ENCODE results near the gene HELLS. TPM values are rescaled to one million over a fixed set of nuclear protein-coding genes. Genes with fewer than 3 reads are reported as not detected.

Gene HELLS
- total RNA-seq (2021; fragmentation: NEBNext Ultra II Directional; extraction: Animal tissue kit (Norgen Biotek cat#: 25700)) (353 and 371 TPM in 2 replicates), polyA plus RNA-seq (2011; rRNA removed) (112 and 147 TPM in 2 replicates), polyA minus RNA-seq (2011; rRNA and poly(A)+ RNA removed) (164 and 201 TPM in 2 replicates)
- polyA plus RNA-seq (2011; cell fraction: cytosol; rRNA removed): 161 TPM
- 123 TPM for polyA plus RNA-seq (2011; cell fraction: nucleus; rRNA removed)
- 94.1 to 110 TPM (median 103 TPM) in 4 replicates for polyA plus RNA-seq (2012, experiment 1 of 2)
- 8.7 TPM for polyA plus RNA-seq (2012, experiment 2 of 2)
- polyA plus RNA-seq (2013, experiment 1 of 2): 144 TPM
- polyA plus RNA-seq (2013, experiment 2 of 2): 133 TPM
- 177 TPM for polyA minus RNA-seq (2011; cell fraction: cytosol; rRNA and poly(A)+ RNA removed)
- polyA minus RNA-seq (2011; cell fraction: nucleus; rRNA and poly(A)+ RNA removed): 281 TPM
- long read RNA-seq, experiment 1, partial matches to known transcripts: 72 of 93 reads
- long read RNA-seq, experiment 1, other reads (novel, unspliced or antisense): 15 of 93 reads
- long read RNA-seq, experiment 2, transcript HELLS-202 (22 exons, 3,099 nt): major isoform, 17 of 67 reads
- long read RNA-seq, experiment 2, partial matches to known transcripts: 26 of 67 reads
- long read RNA-seq, experiment 2, other reads (novel, unspliced or antisense): 24 of 67 reads

DNA sequence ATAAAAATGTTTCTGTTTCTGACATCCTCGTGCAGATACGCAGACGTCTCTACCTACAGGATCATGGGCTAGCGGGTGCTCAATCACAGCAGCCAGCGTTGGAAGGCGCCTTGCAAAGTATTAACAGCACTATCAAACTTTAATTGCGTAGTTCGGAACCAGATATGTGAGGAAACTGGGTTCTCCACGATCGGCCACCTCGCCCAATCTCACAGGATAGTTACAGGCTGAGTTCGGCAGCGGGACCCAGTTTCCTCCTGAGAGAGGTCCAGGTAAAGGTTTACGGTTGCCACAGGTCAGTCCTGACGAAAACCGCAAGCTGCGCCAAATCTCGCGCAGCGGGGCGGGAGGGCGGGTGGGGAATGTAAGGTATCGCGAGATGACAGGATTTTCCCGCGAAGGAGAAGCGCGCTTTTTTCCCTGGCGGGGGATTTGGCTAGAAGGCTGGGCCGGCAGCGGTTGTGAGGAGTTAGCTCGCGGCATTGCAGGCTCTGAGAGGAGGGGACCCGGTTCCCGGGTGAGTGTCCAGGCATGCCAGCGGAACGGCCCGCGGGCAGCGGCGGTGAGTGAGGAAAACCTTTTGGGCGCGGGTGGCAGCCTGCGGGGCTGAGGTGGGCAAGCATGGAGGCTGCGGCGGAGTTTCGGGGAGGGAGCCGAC, at the start of gene HELLS:
HELLS (plus strand) TSS at position 398 of the 658 bp plus-strand sequence; CDS start at position 532, 134 bp downstream.
- Histone ChIP-seq H2BK20ac (ENCODE audit: low read length) (0 out of 2 replicates have a peak within 1 kb of the TSS, but pooled peaks have one; percentile 49), H3K27me3 (replicated peaks in 1 of 4; ENCODE audit: control insufficient read depth in 3 of 4, extremely low read depth in 1 of 4, insufficient read depth in 3 of 4, low read length in 3 of 4) (no peaks in the 10 kb centered on the region), H4K91ac (replicated peaks; ENCODE audit: insufficient read length, low read length) (peak within 1 kb of the TSS; percentile 93), H3K36me3 (ENCODE audit: control insufficient read depth in 2 of 4, insufficient read depth in 4 of 4, low read length in 3 of 4) (peaks cover 0 to 33% (median 2%) of the 10 kb centered on the region in 4 experiments; a peak in 3 of 8 replicates), H4K20me1 (replicated peaks in 1 of 2; ENCODE audit: control insufficient read depth in 1 of 2, insufficient read depth in 2 of 2, low read length in 2 of 2) (peaks cover 2 to 4% of the 10 kb centered on the region in 2 experiments), H3K9me3 (ENCODE audit: insufficient read depth in 2 of 2, low read depth in 1 of 2, low read length in 1 of 2) (no peaks in the 10 kb centered on the region), H3K18ac (ENCODE audit: extremely low read depth, low read length) (peak within 1 kb of the TSS; percentile 99), H3K56ac (replicated peaks; ENCODE audit: insufficient read length, low read depth, low read length) (peak within 1 kb of the TSS; percentile 95), H3K79me2 (ENCODE audit: control insufficient read depth in 1 of 2, insufficient read depth in 2 of 2, low read length in 2 of 2) (peaks cover 12 to 49% of the 10 kb centered on the region in 2 experiments; a peak in 3 of 4 replicates), H2AK5ac (ENCODE audit: low read depth, low read length) (peak within 1 kb of the TSS; percentile 70), H4K8ac (ENCODE audit: extremely low read depth, insufficient read depth, low read length) (peak within 1 kb of the TSS; percentile 99), H2BK5ac (ENCODE audit: low read depth, low read length) (peak within 1 kb of the TSS; percentile 97), H3K4me3 (ENCODE audit: extremely low read depth in 1 of 4, insufficient read depth in 2 of 4, low read depth in 3 of 4, low read length in 4 of 4) (peak within 1 kb of the TSS; percentile 97 to 100 (median 98)), H2BK15ac (ENCODE audit: low read length) (0 out of 2 replicates have a peak within 1 kb of the TSS, but pooled peaks have one; percentile 73), H4K5ac (ENCODE audit: insufficient read length, low read depth, low read length) (peak within 1 kb of the TSS; percentile 79), H3K4ac (replicated peaks; ENCODE audit: insufficient read length, low read depth, low read length) (peak within 1 kb of the TSS; percentile 92), H2BK12ac (ENCODE audit: low read depth, low read length) (peak within 1 kb of the TSS; percentile 93), H3K14ac (ENCODE audit: insufficient read length) (no peak within 1 kb of the TSS), H3K79me1 (ENCODE audit: low read depth, low read length) (no peaks in the 10 kb centered on the region), H2BK120ac (replicated peaks; ENCODE audit: low read depth, low read length) (peak within 1 kb of the TSS; percentile 48), H3K23me2 (ENCODE audit: low read depth, low read length) (peaks cover 6% of the 10 kb centered on the region), H3K23ac (ENCODE audit: insufficient read length) (no peak within 1 kb of the TSS), H3K4me2 (ENCODE audit: insufficient read depth in 1 of 2, low read depth in 2 of 2, low read length in 2 of 2) (peak within 1 kb of the TSS; percentile 78 to 96), H3K27ac (ENCODE audit: low read depth, low read length) (peak within 1 kb of the TSS; percentile 95), H3K9ac (replicated peaks in 1 of 4; ENCODE audit: extremely low read depth in 1 of 4, low read depth in 3 of 4, low read length in 3 of 4) (peak within 1 kb of the TSS; percentile 98 to 99 (median 98)), H3K4me1 (replicated peaks in 1 of 4; ENCODE audit: control insufficient read depth in 3 of 4, insufficient read depth in 4 of 4, low read length in 3 of 4) (peaks cover 0 to 11% (median 4%) of the 10 kb centered on the region in 4 experiments; a peak in 5 of 7 replicates), H2AFZ (ENCODE audit: low read length) (peak within 1 kb of the TSS; percentile 85)
- WGBS, 2 experiments (ENCODE audit: extremely low coverage in 1 of 2, insufficient coverage in 1 of 2, insufficient read length in 1 of 2, insufficient replicate concordance in 2 of 2, low coverage in 1 of 2, low lambda C conversion rate in 2 of 2, missing lambda C conversion rate in 1 of 2): 0% methylated on average over 28 of the region's 48 CpGs; no CpG with 5 or more reads in 1 of the 2 experiments
- ChIA-PET CTCF (ENCODE audit: partially characterized antibody) (no interaction called here), POLR2A (ENCODE audit: partially characterized antibody) (interaction anchor here (0.7 to 8.1 kb wide), 17 partner anchors 14 to 636 kb away, joined by 3 to 146 read pairs (median 4); partner anchors contain the start of genes NOC3L and TBC1D12)
- FAIRE-seq: no peak
- peak; percentile 67 to 89 for DNase-seq (ENCODE audit: low read depth in 1 of 2, low spot score in 2 of 2)
- no peak for TF ChIP-seq CBX8 (IDR thresholded peaks at IDR 0.05; ENCODE audit: borderline replicate concordance, low read depth, low read length)
- no peak for TF ChIP-seq JUND (IDR thresholded peaks at IDR 0.05; ENCODE audit: low read length)
- TF ChIP-seq, protein P1, sequence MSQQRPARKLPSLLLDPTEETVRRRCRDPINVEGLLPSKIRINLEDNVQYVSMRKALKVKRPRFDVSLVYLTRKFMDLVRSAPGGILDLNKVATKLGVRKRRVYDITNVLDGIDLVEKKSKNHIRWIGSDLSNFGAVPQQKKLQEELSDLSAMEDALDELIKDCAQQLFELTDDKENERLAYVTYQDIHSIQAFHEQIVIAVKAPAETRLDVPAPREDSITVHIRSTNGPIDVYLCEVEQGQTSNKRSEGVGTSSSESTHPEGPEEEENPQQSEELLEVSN (IDR thresholded peaks at IDR 0.05): peak; percentile 29
- TF ChIP-seq SUZ12 (IDR thresholded peaks at IDR 0.05; ENCODE audit: low read length): no peak
- TF ChIP-seq EGR1 (IDR thresholded peaks at IDR 0.05; ENCODE audit: borderline replicate concordance, low read depth, low read length): 0 out of 2 replicates have a peak, but pooled peaks have one; percentile 22
- peak; percentile 64; the same call in 1 of the 2 replicates for TF ChIP-seq RBBP5 (IDR thresholded peaks at IDR 0.05; ENCODE audit: borderline replicate concordance, low read depth, low read length)
- TF ChIP-seq RXRA (IDR thresholded peaks at IDR 0.05; ENCODE audit: insufficient read depth, low read depth, low read length): no peak
- TF ChIP-seq KDM1A (IDR thresholded peaks at IDR 0.05; ENCODE audit: borderline replicate concordance, low read length): no peak

Measured in H1 (cell line).